ENCODE measurements around the gene TTC21B. TPM values are rescaled to one million over a fixed set of nuclear protein-coding genes. Genes with fewer than 3 reads are reported as not detected.

Gene TTC21B
- total and polyA plus RNA-seq, 9 donors, result 8.6 to 53.4 (median 22.3) TPM

GRCh38 chr2:165920748-165921147, 32.8 kb downstream of the TTC21B start:
- H3K4me3 ChIP-seq, result no peak overlapping the region
- TF ChIP-seq POLR2A (IDR thresholded peaks at IDR 0.05) (no peak), EP300 (IDR thresholded peaks at IDR 0.05) (no peak)
- TF ChIP-seq, protein P1, sequence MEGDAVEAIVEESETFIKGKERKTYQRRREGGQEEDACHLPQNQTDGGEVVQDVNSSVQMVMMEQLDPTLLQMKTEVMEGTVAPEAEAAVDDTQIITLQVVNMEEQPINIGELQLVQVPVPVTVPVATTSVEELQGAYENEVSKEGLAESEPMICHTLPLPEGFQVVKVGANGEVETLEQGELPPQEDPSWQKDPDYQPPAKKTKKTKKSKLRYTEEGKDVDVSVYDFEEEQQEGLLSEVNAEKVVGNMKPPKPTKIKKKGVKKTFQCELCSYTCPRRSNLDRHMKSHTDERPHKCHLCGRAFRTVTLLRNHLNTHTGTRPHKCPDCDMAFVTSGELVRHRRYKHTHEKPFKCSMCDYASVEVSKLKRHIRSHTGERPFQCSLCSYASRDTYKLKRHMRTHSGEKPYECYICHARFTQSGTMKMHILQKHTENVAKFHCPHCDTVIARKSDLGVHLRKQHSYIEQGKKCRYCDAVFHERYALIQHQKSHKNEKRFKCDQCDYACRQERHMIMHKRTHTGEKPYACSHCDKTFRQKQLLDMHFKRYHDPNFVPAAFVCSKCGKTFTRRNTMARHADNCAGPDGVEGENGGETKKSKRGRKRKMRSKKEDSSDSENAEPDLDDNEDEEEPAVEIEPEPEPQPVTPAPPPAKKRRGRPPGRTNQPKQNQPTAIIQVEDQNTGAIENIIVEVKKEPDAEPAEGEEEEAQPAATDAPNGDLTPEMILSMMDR (IDR thresholded peaks at IDR 0.05), result no peak
- DNase-seq, result no peak
- intact Hi-C loops (cut with DNase I), result no loop called here
- H3K27me3 ChIP-seq, result no peaks in the 10 kb centered on the region
- H3K27ac ChIP-seq, result no peak overlapping the region
- H3K36me3 ChIP-seq, result no peaks in the 10 kb centered on the region
- H3K4me1 ChIP-seq (ENCODE audit: insufficient read depth), result no peaks in the 10 kb centered on the region
- WGBS, 3 donors, result 63 to 84% (median 65%) methylated on average over 1 of the region's 1 CpG
- H3K9me3 ChIP-seq, result no peaks in the 10 kb centered on the region

DNA sequence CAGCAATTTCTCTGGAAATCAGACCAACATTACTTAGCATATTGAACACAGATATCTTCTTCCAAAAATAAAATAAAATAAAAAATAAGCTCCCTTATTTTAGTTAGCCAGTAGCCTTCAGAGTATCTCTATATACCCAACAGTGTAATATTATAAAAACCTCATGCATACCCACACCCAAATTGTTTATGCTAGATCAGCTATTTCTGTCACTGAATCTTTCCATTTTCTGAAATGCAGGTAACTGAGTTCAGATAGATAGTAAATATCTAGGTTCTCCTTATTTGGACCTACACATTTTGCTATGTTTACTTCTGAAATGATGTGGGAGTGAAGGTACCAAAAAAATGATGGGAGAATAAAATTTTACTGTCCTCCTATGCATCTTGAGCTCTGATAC, 39.9 kb downstream of the TTC21B start:
- TF ChIP-seq POLR2A (IDR thresholded peaks at IDR 0.05) (no peak), EP300 (IDR thresholded peaks at IDR 0.05) (no peak)
- TF ChIP-seq, protein P1 (IDR thresholded peaks at IDR 0.05), result no peak
- Histone ChIP-seq H3K9me3 (no peaks in the 10 kb centered on the region), H3K36me3 (no peaks in the 10 kb centered on the region)

DNA sequence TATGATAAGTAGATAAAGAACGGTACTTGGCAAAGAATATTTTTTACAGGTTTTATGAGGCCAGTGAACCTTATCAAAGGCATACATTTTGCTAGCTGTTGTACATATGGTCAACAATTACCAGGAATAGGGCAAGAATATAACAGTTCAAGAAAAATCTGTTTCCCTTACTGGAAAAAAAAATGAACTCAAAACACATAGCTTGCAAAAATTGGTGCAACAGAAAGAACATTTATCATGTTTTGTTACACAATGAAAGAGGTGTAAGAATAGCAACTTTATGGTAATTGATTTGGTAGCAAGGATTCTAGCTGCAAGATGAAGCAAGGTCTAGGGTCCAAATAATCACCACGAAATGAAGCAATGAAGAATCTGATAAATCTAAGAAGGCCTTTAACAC, 41.6 kb downstream of the TTC21B start:
- DNase-seq, result no peak
- H3K9me3 ChIP-seq, result no peaks in the 10 kb centered on the region
- intact Hi-C loops (cut with DNase I), result no loop called here
- H3K36me3 ChIP-seq, result no peaks in the 10 kb centered on the region
- no peak overlapping the region for H3K4me3 ChIP-seq
- no peak for TF ChIP-seq POLR2A (IDR thresholded peaks at IDR 0.05)
- TF ChIP-seq EP300 (IDR thresholded peaks at IDR 0.05), result no peak
- TF ChIP-seq, protein P1 (IDR thresholded peaks at IDR 0.05), result no peak
- H3K4me1 ChIP-seq (ENCODE audit: insufficient read depth), result no peaks in the 10 kb centered on the region
- H3K27ac ChIP-seq, result no peak overlapping the region
- no peaks in the 10 kb centered on the region for H3K27me3 ChIP-seq
- WGBS, 3 donors, result 85 to 90% (median 89%) methylated on average over 2 of the region's 2 CpGs

More for the DNA sequence above, 39.9 kb downstream of the TTC21B start:
- DNase-seq, result no peak
- intact Hi-C loops (cut with DNase I), result no loop called here
- Histone ChIP-seq H3K27me3 (no peaks in the 10 kb centered on the region), H3K4me1 (ENCODE audit: insufficient read depth) (no peaks in the 10 kb centered on the region), H3K27ac (no peak overlapping the region), H3K4me3 (no peak overlapping the region)

GRCh38 chr2:165911231-165911630, 42.3 kb downstream of the TTC21B start:
- Histone ChIP-seq H3K36me3 (no peaks in the 10 kb centered on the region), H3K4me1 (ENCODE audit: insufficient read depth) (no peaks in the 10 kb centered on the region), H3K27me3 (no peaks in the 10 kb centered on the region), H3K27ac (no peak overlapping the region), H3K9me3 (no peaks in the 10 kb centered on the region), H3K4me3 (no peak overlapping the region)
- no peak for TF ChIP-seq POLR2A (IDR thresholded peaks at IDR 0.05)
- no peak for TF ChIP-seq EP300 (IDR thresholded peaks at IDR 0.05)
- TF ChIP-seq, protein P1 (IDR thresholded peaks at IDR 0.05), result no peak
- no peak for DNase-seq
- intact Hi-C loops (cut with DNase I), result no loop called here

- Histone ChIP-seq H3K9me3 (no peaks in the 10 kb centered on the region), H3K27me3 (no peaks in the 10 kb centered on the region), H3K27ac (no peak overlapping the region), H3K36me3 (no peaks in the 10 kb centered on the region), H3K4me3 (no peak overlapping the region), H3K4me1 (ENCODE audit: insufficient read depth) (no peaks in the 10 kb centered on the region)
- no peak for DNase-seq
- WGBS, 3 donors, result 43 to 64% (median 51%) methylated on average over 1 of the region's 1 CpG
- TF ChIP-seq POLR2A (IDR thresholded peaks at IDR 0.05), result no peak
- TF ChIP-seq, protein P1 (IDR thresholded peaks at IDR 0.05), result no peak
- TF ChIP-seq EP300 (IDR thresholded peaks at IDR 0.05), result no peak
- intact Hi-C loops (cut with DNase I), result no loop called here
Measured at GRCh38 chr2:165909466-165909865, 44.1 kb downstream of the TTC21B start.
